Astrocyte (in vitro differentiated cells and primary cell): ENCODE results near the gene CYREN. TPM values are rescaled to one million over a fixed set of nuclear protein-coding genes. Genes with fewer than 3 reads are reported as not detected.

Experiments
- DNase-seq: peaks from one replicate; pipeline ENCODE4 v3.0.0-alpha.2; 2010; ENCODE audit warnings: low read depth
- FAIRE-seq: peaks from 2 replicates; lab custom pipeline; 2011; peaks lifted over from hg19 to GRCh38; lab: Jason Lieb, UNC
- H2AFZ ChIP-seq: 2 replicates; pipeline ENCODE4 v1.6.0; 2012; ENCODE audit warnings: low read depth, low read length, inconsistent platforms
- H3K27ac ChIP-seq: 2 replicates; pipeline ENCODE4 v1.5.1; 2011; ENCODE audit warnings: low read depth, low read length, inconsistent platforms
- H3K27me3 ChIP-seq: 2 replicates; pipeline ENCODE4 v1.6.0; 2011; ENCODE audit warnings: low read length, inconsistent platforms; ENCODE audit not compliant: insufficient read depth
- H3K36me3 ChIP-seq: 2 replicates; pipeline ENCODE4 v1.5.1; 2011; ENCODE audit warnings: low read length, inconsistent platforms; ENCODE audit not compliant: insufficient read depth
- H3K4me1 ChIP-seq: 2 replicates; pipeline ENCODE4 v1.5.1; 2011; ENCODE audit warnings: low read length, inconsistent platforms; ENCODE audit not compliant: insufficient read depth
- H3K4me2 ChIP-seq: 2 replicates; pipeline ENCODE4 v1.6.0; 2012; ENCODE audit warnings: low read length, inconsistent platforms
- H3K4me3 ChIP-seq: 2 replicates; pipeline ENCODE4 v1.5.1; 2011; ENCODE audit warnings: low read depth, mild to moderate bottlenecking, low read length, inconsistent platforms; ENCODE audit not compliant: insufficient read depth
- H3K79me2 ChIP-seq: 2 replicates; pipeline ENCODE4 v1.6.0; 2012; ENCODE audit warnings: mild to moderate bottlenecking, low read length, inconsistent platforms; ENCODE audit not compliant: insufficient read depth
- H3K9ac ChIP-seq: 2 replicates; pipeline ENCODE4 v1.6.0; 2012; ENCODE audit warnings: mild to moderate bottlenecking, low read length, inconsistent platforms
- H3K9me3 ChIP-seq: 2 replicates; pipeline ENCODE4 v1.5.1; 2012; ENCODE audit warnings: low read depth, mild to moderate bottlenecking, low read length, inconsistent platforms; ENCODE audit not compliant: insufficient read depth
- H4K20me1 ChIP-seq: 2 replicates; pipeline ENCODE4 v1.6.0; 2012; ENCODE audit warnings: low read length, inconsistent platforms; ENCODE audit not compliant: insufficient read depth
- H3K27ac Mint-ChIP-seq: one replicate; pipeline ENCODE4 v1.8.0; 2021; ENCODE audit warnings: mild to moderate bottlenecking, mixed read lengths; ENCODE audit not compliant: unreplicated experiment
- H3K27me3 Mint-ChIP-seq: one replicate; pipeline ENCODE4 v1.8.0; 2021; ENCODE audit warnings: low read depth, mixed read lengths; ENCODE audit not compliant: unreplicated experiment
- H3K36me3 Mint-ChIP-seq: one replicate; pipeline ENCODE4 v1.8.0; 2021; ENCODE audit warnings: low read depth, mixed read lengths; ENCODE audit not compliant: unreplicated experiment
- H3K4me1 Mint-ChIP-seq: one replicate; pipeline ENCODE4 v1.8.0; 2021; ENCODE audit warnings: low read depth, mixed read lengths; ENCODE audit not compliant: unreplicated experiment
- H3K4me3 Mint-ChIP-seq: one replicate; pipeline ENCODE4 v1.8.0; 2021; ENCODE audit warnings: mild to moderate bottlenecking, moderate library complexity, mixed read lengths; ENCODE audit not compliant: unreplicated experiment
- H3K9me3 Mint-ChIP-seq: one replicate; pipeline ENCODE4 v1.8.0; 2021; ENCODE audit warnings: mild to moderate bottlenecking, mixed read lengths; ENCODE audit not compliant: unreplicated experiment
- EZH2 ChIP-seq: IDR thresholded peaks from 2 replicates; pipeline ENCODE4 v1.6.1; 2012; ENCODE audit warnings: mild to moderate bottlenecking, low read length, inconsistent platforms; ENCODE audit not compliant: insufficient read depth
- total RNA-seq: library from RNA; stranded (reverse); gene quantifications from 2 replicates; pipeline ENCODE4 v1.2.1, GENCODE V29; 2021
- TF ChIP-seq, protein P1 (sequence below): IDR thresholded peaks from 2 replicates; pipeline ENCODE4 v1.5.1; 2011; ENCODE audit warnings: low read depth, mild to moderate bottlenecking, inconsistent platforms, low read length, moderate library complexity; ENCODE audit not compliant: insufficient read depth

CYREN gene
- total RNA-seq, 1 donor from 2014 or later, result 31.0 TPM

DNA sequence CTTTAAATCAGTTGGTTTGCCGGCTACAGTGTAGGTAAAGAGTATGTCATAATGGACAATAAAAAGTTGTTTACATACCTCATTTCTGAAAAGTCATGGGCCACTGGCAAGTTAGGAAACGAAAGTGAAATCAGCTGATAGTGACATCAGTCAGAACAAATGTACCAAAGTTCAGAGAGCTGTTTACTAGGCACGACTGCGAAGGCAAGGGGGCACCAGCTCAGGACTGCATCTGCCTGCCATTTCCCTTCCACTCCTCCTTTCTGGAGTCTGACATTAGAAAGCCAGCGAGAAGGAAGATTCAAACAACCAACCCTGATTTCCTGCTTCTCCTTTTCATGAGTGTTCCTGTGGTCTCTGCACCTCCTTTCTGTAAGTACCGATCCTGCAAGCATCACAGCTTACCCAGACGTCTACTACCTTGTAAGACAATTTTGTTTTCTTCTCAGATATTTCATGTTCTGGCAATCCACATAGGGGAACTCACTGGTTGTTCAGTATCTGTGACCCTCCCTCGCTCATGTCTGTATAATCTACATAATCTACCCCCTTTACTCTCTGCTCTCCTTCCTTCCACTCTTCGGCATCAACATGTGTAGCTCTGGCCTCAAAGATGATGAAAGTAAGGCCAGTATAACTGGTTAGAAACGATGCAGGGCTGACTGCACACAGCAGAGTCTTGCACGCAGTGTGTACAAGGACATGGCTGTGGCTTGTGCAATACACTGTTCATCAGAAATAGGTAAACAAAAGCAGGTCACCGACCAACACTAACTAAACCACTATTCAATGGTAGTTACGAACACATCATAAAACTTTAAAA, 22.4 kb downstream of the CYREN start, which contains the start of gene TMEM140:
TMEM140 (plus strand) TSS at position 174 of the 823 bp plus-strand sequence. CDS start 16,370 bp downstream, outside the sequence.
- no peak within 1 kb of the TSS for H3K4me3 ChIP-seq
- Mint-ChIP-seq H3K4me3 (no peak within 1 kb of the TSS), H3K36me3 (no peaks in the 10 kb centered on the region), H3K27ac (peak within 1 kb of the TSS; percentile 5), H3K27me3 (no peaks in the 10 kb centered on the region), H3K9me3 (peaks cover 6% of the 10 kb centered on the region), H3K4me1 (peaks cover 2% of the 10 kb centered on the region)
- DNase-seq (no peak), FAIRE-seq (no peak)
- TF ChIP-seq, protein P1, sequence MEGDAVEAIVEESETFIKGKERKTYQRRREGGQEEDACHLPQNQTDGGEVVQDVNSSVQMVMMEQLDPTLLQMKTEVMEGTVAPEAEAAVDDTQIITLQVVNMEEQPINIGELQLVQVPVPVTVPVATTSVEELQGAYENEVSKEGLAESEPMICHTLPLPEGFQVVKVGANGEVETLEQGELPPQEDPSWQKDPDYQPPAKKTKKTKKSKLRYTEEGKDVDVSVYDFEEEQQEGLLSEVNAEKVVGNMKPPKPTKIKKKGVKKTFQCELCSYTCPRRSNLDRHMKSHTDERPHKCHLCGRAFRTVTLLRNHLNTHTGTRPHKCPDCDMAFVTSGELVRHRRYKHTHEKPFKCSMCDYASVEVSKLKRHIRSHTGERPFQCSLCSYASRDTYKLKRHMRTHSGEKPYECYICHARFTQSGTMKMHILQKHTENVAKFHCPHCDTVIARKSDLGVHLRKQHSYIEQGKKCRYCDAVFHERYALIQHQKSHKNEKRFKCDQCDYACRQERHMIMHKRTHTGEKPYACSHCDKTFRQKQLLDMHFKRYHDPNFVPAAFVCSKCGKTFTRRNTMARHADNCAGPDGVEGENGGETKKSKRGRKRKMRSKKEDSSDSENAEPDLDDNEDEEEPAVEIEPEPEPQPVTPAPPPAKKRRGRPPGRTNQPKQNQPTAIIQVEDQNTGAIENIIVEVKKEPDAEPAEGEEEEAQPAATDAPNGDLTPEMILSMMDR, result no peak
- TF ChIP-seq EZH2, result no peak
- no peaks in the 10 kb centered on the region for H3K9me3 ChIP-seq
- peak within 1 kb of the TSS; percentile 46 for H3K4me2 ChIP-seq
- H3K79me2 ChIP-seq, result no peaks in the 10 kb centered on the region
- no peak within 1 kb of the TSS for H3K9ac ChIP-seq
- peak within 1 kb of the TSS; percentile 46 for H2AFZ ChIP-seq
- no peak within 1 kb of the TSS for H3K27ac ChIP-seq
- no peaks in the 10 kb centered on the region for H3K4me1 ChIP-seq
- H3K27me3 ChIP-seq, result no peaks in the 10 kb centered on the region
- no peaks in the 10 kb centered on the region for H3K36me3 ChIP-seq
- H4K20me1 ChIP-seq, result no peaks in the 10 kb centered on the region

DNA sequence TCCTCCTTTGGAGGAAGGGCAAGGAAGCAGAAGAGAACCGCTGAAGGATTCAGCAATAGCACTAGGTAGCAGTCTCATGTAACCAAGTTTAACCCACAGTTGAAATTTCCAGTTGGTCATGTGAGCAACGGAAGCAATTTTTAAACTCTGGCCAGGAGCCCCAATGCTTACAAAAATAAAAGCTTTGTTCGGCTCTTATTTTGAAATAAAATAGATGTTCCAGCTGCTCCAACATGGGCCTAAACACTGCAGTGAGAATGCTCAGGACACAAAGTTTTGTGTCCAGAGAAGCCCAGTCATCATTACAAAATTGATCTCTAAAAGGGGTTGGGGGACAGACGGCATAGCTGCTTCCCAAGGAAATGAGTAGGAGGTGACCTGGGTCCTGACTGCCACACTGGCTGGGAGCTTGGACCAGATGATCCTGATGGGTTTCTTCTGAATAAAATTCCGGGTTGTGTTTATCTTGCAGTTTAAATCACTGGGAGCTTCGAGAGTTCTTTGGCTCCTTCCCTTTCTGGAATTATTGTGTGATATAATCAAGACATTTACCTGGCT, 23.1 kb downstream of the CYREN start:
- H3K4me2 ChIP-seq, result peak overlapping the region; percentile 46

More for the DNA sequence above, 23.1 kb downstream of the CYREN start:
- Histone ChIP-seq H3K9ac (no peak overlapping the region), H3K9me3 (no peaks in the 10 kb centered on the region), H3K79me2 (no peaks in the 10 kb centered on the region), H3K36me3 (no peaks in the 10 kb centered on the region), H3K27ac (no peak overlapping the region), H3K27me3 (no peaks in the 10 kb centered on the region), H3K4me3 (no peak overlapping the region), H4K20me1 (no peaks in the 10 kb centered on the region), H2AFZ (no peak overlapping the region), H3K4me1 (no peaks in the 10 kb centered on the region)
- FAIRE-seq (no peak), DNase-seq (no peak)
- Mint-ChIP-seq H3K27ac (peak overlapping the region; percentile 5), H3K4me3 (no peak overlapping the region), H3K9me3 (peaks cover 2% of the 10 kb centered on the region), H3K4me1 (peaks cover 2% of the 10 kb centered on the region), H3K36me3 (no peaks in the 10 kb centered on the region), H3K27me3 (no peaks in the 10 kb centered on the region)
- TF ChIP-seq EZH2, result no peak
- TF ChIP-seq, protein P1, result no peak
